K562 (cell line): Measurements from ENCODE around the gene B3GNT7. TPM values are rescaled to one million over a fixed set of nuclear protein-coding genes. Genes with fewer than 3 reads are reported as not detected.

Experiments used
- ARID1B ChIP-seq: fragments of 450-650 bp; IDR thresholded peaks from 2 replicates; pipeline ENCODE4 v1.6.1; 2016; ENCODE audit warnings: antibody characterized with exemption, mild to moderate bottlenecking, inconsistent platforms
- BACH1 ChIP-seq: fragments of 200-800 bp; sonication (Bioruptor generic); IDR thresholded peaks from 2 replicates; pipeline ENCODE4 v1.6.1; 2016; ENCODE audit warnings: missing genetic modification characterization, missing compliant biosample characterization
- BHLHE40 ChIP-seq: IDR thresholded peaks from 2 replicates; pipeline ENCODE4 v1.6.1; 2011; ENCODE audit warnings: low read length, improper control_type of control experiment
- C11orf30 ChIP-seq: fragments of 450-650 bp; IDR thresholded peaks from 2 replicates; pipeline ENCODE4 v1.6.1; 2016; ENCODE audit warnings: low read depth, mild to moderate bottlenecking
- DDX20 ChIP-seq: fragments of 450-650 bp; IDR thresholded peaks from 2 replicates; pipeline ENCODE4 v1.6.1; 2016; ENCODE audit warnings: missing genetic modification characterization, low read depth, mild to moderate bottlenecking, missing compliant biosample characterization, moderate library complexity
- FOSL1 ChIP-seq: fragments of 200-800 bp; sonication (Bioruptor generic); conservative IDR thresholded peaks from 2 replicates; pipeline ENCODE4 v1.6.1; 2016; ENCODE audit warnings: missing genetic modification characterization, missing compliant biosample characterization
- FOXO4 ChIP-seq: fragments of 450-650 bp; formaldehyde crosslinking; IDR thresholded peaks from 2 replicates; pipeline ENCODE4 v1.4.0; 2020; ENCODE audit warnings: mild to moderate bottlenecking, moderate library complexity
- GATAD2B ChIP-seq: fragments of 450-650 bp; IDR thresholded peaks from 2 replicates; pipeline ENCODE4 v1.6.1; 2017; ENCODE audit warnings: mild to moderate bottlenecking, borderline replicate concordance
- HMG20A ChIP-seq: fragments of 450-650 bp; formaldehyde crosslinking; conservative IDR thresholded peaks from 2 replicates; pipeline ENCODE4 v1.4.0; 2020; ENCODE audit warnings: mild to moderate bottlenecking, mixed read lengths
- KLF1 ChIP-seq: fragments of 450-650 bp; IDR thresholded peaks from 2 replicates; pipeline ENCODE4 v1.6.1; 2016; ENCODE audit warnings: missing genetic modification characterization, missing compliant biosample characterization
- L3MBTL2 ChIP-seq: fragments of 450-650 bp; IDR thresholded peaks from 2 replicates; pipeline ENCODE4 v1.6.1; 2016; ENCODE audit warnings: mild to moderate bottlenecking, moderate library complexity
- MAX ChIP-seq: sonication (generic); formaldehyde crosslinking; IDR thresholded peaks from 2 replicates; pipeline ENCODE4 v1.9.0; 2022; ENCODE audit warnings: mild to moderate bottlenecking, missing genetic modification reagents
- NFE2 ChIP-seq: IDR thresholded peaks from 2 replicates; pipeline ENCODE4 v1.6.1; 2014; ENCODE audit warnings: antibody characterized with exemption, low read depth
- NR2C2 ChIP-seq, 2 experiments: fragments of 200-800 bp in 1 of 2; sonication (Bioruptor generic) in 1 of 2; sonication (generic) in 1 of 2; formaldehyde crosslinking in 1 of 2; IDR thresholded peaks; 2 replicates each; pipeline versions ENCODE4 v1.6.1 to v1.8.0; 2016 to 2022; ENCODE audit warnings: mild to moderate bottlenecking in 1 of 2, missing compliant biosample characterization in 1 of 2, missing genetic modification characterization in 1 of 2, missing genetic modification reagents in 1 of 2
- NR4A1 ChIP-seq, 2 experiments: fragments of 250-450 bp in 1 of 2; fragments of 450-650 bp in 1 of 2; sonication (Bioruptor Pico) in 1 of 2; IDR thresholded peaks; 2 replicates each; pipeline versions ENCODE4 v1.4.0 to v1.6.1; 2016 to 2020; ENCODE audit warnings: mild to moderate bottlenecking in 2 of 2, missing compliant biosample characterization in 1 of 2, missing genetic modification characterization in 1 of 2, moderate library complexity in 1 of 2
- RAD51 ChIP-seq: fragments of 450-650 bp; IDR thresholded peaks from 2 replicates; pipeline ENCODE4 v1.7.1; 2016; ENCODE audit warnings: low read depth, mild to moderate bottlenecking, borderline replicate concordance
- RCOR1 ChIP-seq, 2 experiments: IDR thresholded peaks; 2 replicates each; pipeline ENCODE4 v1.6.1; 2012; ENCODE audit warnings: low read depth in 2 of 2, low read length in 2 of 2, borderline replicate concordance in 1 of 2, improper control_type of control experiment in 1 of 2
- TFE3 ChIP-seq: fragments of 450-650 bp; formaldehyde crosslinking; IDR thresholded peaks from 2 replicates; pipeline ENCODE4 v1.4.0; 2020; ENCODE audit warnings: mild to moderate bottlenecking, mixed read lengths
- ZNF212 ChIP-seq: fragments of 450-650 bp; formaldehyde crosslinking; IDR thresholded peaks from 2 replicates; pipeline ENCODE4 v1.4.0; 2020; ENCODE audit warnings: mild to moderate bottlenecking
- polyA plus RNA-seq, 8 experiments: library from polyadenylated mRNA; depleted of rRNA in 4 of 8; stranded (reverse) in 5 of 8; unstranded in 3 of 8; fragments of >200 nt; fragmentation: Nextera tagmentation in 2 of 8; fragmentation: Illumina TruSeq in 1 of 8; extraction: Ambion mirVana in 2 of 8; extraction: Trizol in 1 of 8; gene quantifications; 2 replicates each; pipeline versions ENCODE4 v1.2.1 to v1.2.3, GENCODE V29; 2011 to 2014; ENCODE audit warnings: inconsistent platforms in 1 of 8, missing spikeins in 1 of 8
- total RNA-seq, 7 experiments: library from RNA; depleted of rRNA in 6 of 7; stranded (reverse); fragments of >200 nt in 6 of 7; fragmentation: Illumina TruSeq in 2 of 7; extraction: Trizol in 2 of 7; gene quantifications; 2 replicates each; pipeline versions ENCODE4 v1.2.1 to v1.2.3, GENCODE V29; 2011 to 2021; ENCODE audit warnings: low replicate concordance in 1 of 7

Gene B3GNT7
- total and polyA plus RNA-seq, 9 of the 15 experiments (the other 6 are each of a cell fraction or from before 2014, with no cell fraction given): 0.20 TPM; not detected in 8

- 0 out of 2 replicates have a peak, but pooled peaks have one; percentile 19 for TF ChIP-seq FOSL1 (tag)
- no peak for TF ChIP-seq NR2C2 (CRISPR knock-in tag; IDR thresholded peaks at IDR 0.05)
- peak; percentile 47; the same call in 1 of the 2 replicates for TF ChIP-seq NR2C2 (tag; IDR thresholded peaks at IDR 0.05)
- TF ChIP-seq L3MBTL2: peak; percentile 58
- TF ChIP-seq BACH1 (tag): peak; percentile 37; the same call in 1 of the 2 replicates
- TF ChIP-seq RCOR1 (IDR thresholded peaks at IDR 0.05; ENCODE audit: borderline replicate concordance in 1 of 2, low read depth in 2 of 2, low read length in 2 of 2): peak in 1 of 2 experiments; percentile 26; a peak in 1 of 4 replicates
- TF ChIP-seq HMG20A (CRISPR knock-in tag): no peak
- no peak for TF ChIP-seq TFE3
- no peak for TF ChIP-seq ZNF212 (CRISPR knock-in tag)
- no peak for TF ChIP-seq ARID1B
- TF ChIP-seq BHLHE40: peak; percentile 77
- TF ChIP-seq GATAD2B: no peak
- peak; percentile 78 for TF ChIP-seq NFE2
- TF ChIP-seq RAD51: peak; percentile 65
- TF ChIP-seq FOXO4 (CRISPR knock-in tag): no peak
- no peak for TF ChIP-seq NR4A1 (CRISPR knock-in tag; IDR thresholded peaks at IDR 0.05)
- TF ChIP-seq NR4A1 (tag; IDR thresholded peaks at IDR 0.05): 0 out of 2 replicates have a peak, but pooled peaks have one; percentile 20
- TF ChIP-seq MAX: peak; percentile 64; the same call in 1 of the 2 replicates
- peak; percentile 76 for TF ChIP-seq C11orf30
- TF ChIP-seq KLF1: no peak
- no peak for TF ChIP-seq DDX20 (tag)
Measured at GRCh38 chr2:231364961-231365810, 30.3 kb upstream of the B3GNT7 start (continued).
